GM13976 (cell line): ENCODE measurements around the gene ANO4.
A peak's percentile ranks its signal among the peaks of the same experiment; 100 is the strongest.
"Not testable (repeated sequence)": the region's sequence is repeated elsewhere in the genome, so short reads cannot be mapped to it uniquely, and the experiment has no call there.

Experiments used
- DNase-seq: peaks from one replicate; pipeline ENCODE4 v3.0.0; 2012; ENCODE audit warnings: low spot score
- CTCF ChIP-seq: IDR thresholded peaks from 2 replicates; pipeline ENCODE4 v1.5.1; 2012; ENCODE audit warnings: borderline replicate concordance, mild to moderate bottlenecking; ENCODE audit not compliant: insufficient read depth; ENCODE audit errors: extremely low read depth, missing control alignments, control extremely low read depth
- in situ Hi-C: fragments of 300-500 bp; cut with MboI; formaldehyde crosslinking; loops from one replicate; pipeline ENCODE4 v1.12.0; 2022; ENCODE audit warnings: low sequenced_read_pairs, mixed read lengths, inconsistent platforms; ENCODE audit not compliant: unreplicated experiment

Gene ANO4

GRCh38 chr12:100982511-100983183 is 188.1 kb downstream of the ANO4 start:
- TF ChIP-seq CTCF = no peak
- in situ Hi-C loops = no loop called here
- DNase-seq = no peak

- DNase-seq = no peak
- in situ Hi-C loops = no loop called here
- TF ChIP-seq CTCF = no peak
These were observed 190.2 kb downstream of the ANO4 start for GRCh38 chr12:100984796-100985195.

- TF ChIP-seq CTCF = no peak
- no peak for DNase-seq
- in situ Hi-C loops = no loop called here
These were observed 192.3 kb downstream of the ANO4 start for GRCh38 chr12:100986595-100987547.

GRCh38 chr12:100987552-100988521 is 193.3 kb downstream of the ANO4 start:
- in situ Hi-C loops = no loop called here
- DNase-seq = peak; percentile 37
- peak; percentile 36 for TF ChIP-seq CTCF

GRCh38 chr12:100989509-100989908 is 194.9 kb downstream of the ANO4 start:
- DNase-seq, in situ Hi-C loops: not testable (repeated sequence)

- TF ChIP-seq CTCF = no peak
- in situ Hi-C loops = no loop called here
These were observed 196.5 kb downstream of the ANO4 start for GRCh38 chr12:100991102-100991501.

More at GRCh38 chr12:100991102-100991501, 196.5 kb downstream of the ANO4 start:
- DNase-seq = no peak
